ENCODE measurements around the gene SPON1.

GRCh38 chr11:14261066-14261465, 298.5 kb downstream of the SPON1 start:
- TF ChIP-seq POLR2A (IDR thresholded peaks at IDR 0.05; ENCODE audit: control extremely low read depth in 1 of 2, low read depth in 2 of 2, low read length in 2 of 2): no peak
- TF ChIP-seq PHF8 (conservative IDR thresholded peaks at IDR 0.05; ENCODE audit: low read depth, low read length): no peak
- no peak for TF ChIP-seq BACH1 (IDR thresholded peaks at IDR 0.05; ENCODE audit: low read length)
- no peak for TF ChIP-seq MAX (IDR thresholded peaks at IDR 0.05)
- TF ChIP-seq JUN (IDR thresholded peaks at IDR 0.05; ENCODE audit: low read depth, low read length): no peak
- no peak for TF ChIP-seq CTCF (IDR thresholded peaks at IDR 0.05; ENCODE audit: control extremely low read depth in 1 of 3, insufficient read depth in 1 of 3, low read depth in 1 of 3, low read length in 3 of 3)
- no peak for TF ChIP-seq POLR2AphosphoS5 (IDR thresholded peaks at IDR 0.05; ENCODE audit: low read depth, low read length)
- TF ChIP-seq E2F6 (IDR thresholded peaks at IDR 0.05): no peak
- TF ChIP-seq EZH2 (IDR thresholded peaks at IDR 0.05; ENCODE audit: low read depth, low read length, severe bottlenecking): no peak
- TF ChIP-seq CHD2 (IDR thresholded peaks at IDR 0.05; ENCODE audit: low read length): no peak
- no peak for TF ChIP-seq JUND (IDR thresholded peaks at IDR 0.05; ENCODE audit: low read length)
- TF ChIP-seq SIN3A (conservative IDR thresholded peaks at IDR 0.05 in 1 of 2, IDR thresholded peaks at IDR 0.05 in 1 of 2; ENCODE audit: low read depth in 1 of 2, low read length in 2 of 2): no peak
- no peak for TF ChIP-seq GABPA (IDR thresholded peaks at IDR 0.05; ENCODE audit: borderline replicate concordance, insufficient read depth, low read length)
- no peak for TF ChIP-seq CREB1 (IDR thresholded peaks at IDR 0.05)
